Suprapubic skin (tissue), 4 donors: ENCODE measurements around the gene NSMCE3. TPM values are rescaled to one million over a fixed set of nuclear protein-coding genes. Genes with fewer than 3 reads are reported as not detected.
A peak's percentile ranks its signal among the peaks of the same experiment; 100 is the strongest.

ENCODE experiments used
- DNase-seq, 2 donors: peaks; one replicate each; pipeline ENCODE4 v3.0.0-alpha.2; 2019; ENCODE audit warnings: low spot score in 2 of 2
- H3K27ac ChIP-seq: fragments of 200-600 bp; sonication (generic); one replicate; pipeline ENCODE4 v1.5.1; 2019
- H3K27me3 ChIP-seq: fragments of 200-600 bp; sonication (generic); one replicate; pipeline ENCODE4 v1.5.1; 2019
- H3K36me3 ChIP-seq: fragments of 200-600 bp; sonication (generic); one replicate; pipeline ENCODE4 v1.5.1; 2019
- H3K4me1 ChIP-seq: fragments of 200-600 bp; sonication (generic); one replicate; pipeline ENCODE4 v1.5.1; 2019
- H3K4me3 ChIP-seq: fragments of 200-600 bp; sonication (generic); one replicate; pipeline ENCODE4 v1.5.1; 2019; ENCODE audit warnings: mild to moderate bottlenecking
- H3K9me3 ChIP-seq: fragments of 200-600 bp; sonication (generic); one replicate; pipeline ENCODE4 v1.5.1; 2019
- CTCF ChIP-seq, 2 donors: fragments of 200-600 bp in 1 of 2; fragments of 450-650 bp in 1 of 2; sonication (generic) in 1 of 2; IDR thresholded peaks; one replicate each; pipeline ENCODE4 v1.5.1; 2016 to 2019; ENCODE audit warnings: antibody characterized with exemption in 2 of 2, mild to moderate bottlenecking in 1 of 2, moderate library complexity in 1 of 2
- EP300 ChIP-seq: sonication (generic); formaldehyde crosslinking; IDR thresholded peaks from one replicate; pipeline ENCODE4 v1.6.1; 2017; ENCODE audit warnings: antibody characterized with exemption
- POLR2A ChIP-seq, 2 donors: fragments of 450-650 bp; IDR thresholded peaks; one replicate each; pipeline ENCODE4 v1.6.1; 2017; ENCODE audit warnings: antibody characterized with exemption in 2 of 2, mild to moderate bottlenecking in 2 of 2, moderate library complexity in 2 of 2
- POLR2AphosphoS5 ChIP-seq, 3 donors: sonication (generic); formaldehyde crosslinking; IDR thresholded peaks; one replicate each; pipeline ENCODE4 v1.6.1; 2017; ENCODE audit warnings: antibody characterized with exemption in 3 of 3
- WGBS: methylation state at CpG from one replicate; pipeline ENCODE4 v1.1.5; 2018; 5-methylcytosine and 5-hydroxymethylcytosine counted together
- total RNA-seq, 4 donors: library from RNA; depleted of rRNA; stranded (reverse); fragments of >200 nt; gene quantifications; one replicate each; pipeline ENCODE4 v1.1.0, GENCODE V29; 2016

NSMCE3 gene
- total RNA-seq, 4 donors from 2014 or later, result 4.5 to 7.9 (median 6.1) TPM

DNA sequence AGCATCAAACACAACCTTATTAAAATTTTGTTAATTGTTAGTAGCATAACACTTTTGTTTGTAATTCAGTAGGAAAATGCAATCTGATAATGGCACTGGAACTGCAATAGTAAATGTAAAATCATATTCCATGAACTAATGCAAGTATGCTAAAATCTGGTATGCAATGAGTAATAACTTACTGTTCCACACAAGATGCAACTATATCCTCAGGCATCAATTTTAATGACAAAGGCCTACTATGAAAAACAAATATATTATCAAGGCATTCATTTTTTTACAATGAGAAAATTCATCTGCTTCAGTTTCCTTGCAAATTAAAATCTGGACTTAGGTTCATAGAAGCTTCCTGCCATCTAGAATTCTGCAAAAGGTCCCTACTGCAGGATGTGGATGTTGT, 1.4 kb upstream of the NSMCE3 start:
- Histone ChIP-seq H3K4me1 (peaks cover 42% of the 10 kb centered on the region), H3K36me3 (no peaks in the 10 kb centered on the region), H3K9me3 (no peaks in the 10 kb centered on the region), H3K4me3 (no peak overlapping the region), H3K27me3 (no peaks in the 10 kb centered on the region), H3K27ac (no peak overlapping the region)
- TF ChIP-seq EP300 (no peak), CTCF (IDR thresholded peaks at IDR 0.05) (no peak), POLR2AphosphoS5 (IDR thresholded peaks at IDR 0.05) (no peak), POLR2A (IDR thresholded peaks at IDR 0.05) (no peak)
- DNase-seq, result no peak

DNA sequence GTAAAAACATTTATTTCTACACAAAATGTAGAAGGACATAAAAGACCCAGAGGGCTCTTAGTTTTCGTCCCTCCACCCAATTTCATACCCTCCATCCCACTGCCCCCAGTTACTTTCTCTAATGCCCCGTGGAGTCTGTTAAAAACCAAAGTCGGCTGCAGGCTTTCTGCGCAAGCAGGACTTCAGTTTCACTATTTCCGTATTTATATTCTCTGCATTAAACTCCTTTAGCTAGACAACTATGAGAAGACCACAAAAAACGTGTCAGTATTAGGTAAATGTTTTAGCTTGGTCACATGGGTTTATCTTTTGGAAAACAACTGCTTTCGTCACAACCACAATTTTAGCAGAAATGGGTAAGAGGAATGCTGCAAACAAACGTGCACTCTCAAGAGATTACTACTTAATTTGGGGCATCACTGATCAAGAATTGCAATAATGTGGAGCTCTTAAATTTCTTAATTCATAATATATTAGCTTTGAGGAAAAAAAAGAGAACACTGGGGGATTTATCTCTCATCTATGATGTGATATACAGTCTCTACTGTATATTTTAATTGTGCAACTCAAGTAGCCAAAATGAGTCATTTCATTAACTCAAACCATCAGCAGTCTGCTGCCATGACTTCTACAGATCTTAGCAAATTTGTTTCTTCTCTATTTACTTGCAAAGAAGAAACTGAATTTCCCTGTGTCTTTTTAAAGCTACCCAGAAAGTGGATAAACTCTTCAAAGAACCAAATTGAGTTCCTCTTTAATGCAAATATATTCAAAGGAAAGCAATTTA, 740 bp upstream of the NSMCE3 start:
- H3K4me1 ChIP-seq, result peaks cover 42% of the 10 kb centered on the region
- no peak for DNase-seq
- no peaks in the 10 kb centered on the region for H3K9me3 ChIP-seq
- WGBS, result under 1% methylated on average over 8 of the region's 8 CpGs
- H3K27me3 ChIP-seq, result no peaks in the 10 kb centered on the region
- TF ChIP-seq POLR2A (IDR thresholded peaks at IDR 0.05) (no peak), CTCF (IDR thresholded peaks at IDR 0.05) (no peak), POLR2AphosphoS5 (IDR thresholded peaks at IDR 0.05) (no peak), EP300 (no peak)
- H3K27ac ChIP-seq, result peak overlapping the region; percentile 90
- no peaks in the 10 kb centered on the region for H3K36me3 ChIP-seq
- H3K4me3 ChIP-seq, result peak overlapping the region; percentile 97

DNA sequence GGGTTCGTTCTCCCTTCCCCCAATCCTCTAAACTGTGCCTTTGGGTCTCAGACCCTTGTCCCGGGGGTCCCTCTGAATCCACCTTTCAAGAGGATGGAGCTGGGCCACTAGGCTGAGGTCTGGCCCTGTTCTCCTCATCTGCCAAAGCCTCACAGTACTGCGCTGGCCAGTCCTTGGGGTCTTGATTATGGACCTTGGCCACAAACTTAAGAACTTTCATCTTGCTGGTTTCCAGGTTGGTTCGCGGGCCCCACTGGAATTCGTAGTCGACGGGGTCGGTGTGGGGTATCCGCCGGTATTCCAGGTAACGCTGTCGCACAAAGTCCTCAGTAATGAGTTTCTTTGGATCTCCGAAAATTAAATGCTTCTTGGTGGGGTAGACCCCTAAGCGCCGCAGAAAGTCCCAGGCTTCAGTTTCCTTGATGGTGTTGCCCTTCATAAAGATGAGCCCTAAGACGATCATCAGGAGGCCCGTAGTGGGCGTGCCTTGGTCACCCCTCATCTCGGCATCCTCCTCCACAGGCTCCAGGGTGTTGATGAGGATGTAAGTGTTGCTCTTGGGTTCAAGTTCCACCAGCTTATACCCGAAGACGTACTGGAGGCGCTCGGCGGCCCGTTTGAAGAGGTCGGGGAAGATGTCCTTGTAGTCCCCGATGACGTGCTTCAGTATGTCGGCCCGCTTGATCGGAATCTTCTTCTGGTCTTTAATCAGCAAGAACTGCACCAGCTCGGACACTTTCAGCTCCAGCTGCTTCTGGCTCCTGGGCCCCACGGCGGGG, 727 bp downstream of the NSMCE3 start:
- Histone ChIP-seq H3K27me3 (no peaks in the 10 kb centered on the region), H3K4me1 (peaks cover 42% of the 10 kb centered on the region), H3K4me3 (peak overlapping the region; percentile 97), H3K9me3 (no peaks in the 10 kb centered on the region), H3K27ac (peak overlapping the region; percentile 90), H3K36me3 (no peaks in the 10 kb centered on the region)
- DNase-seq, result no peak
- no peak for TF ChIP-seq EP300
- TF ChIP-seq POLR2A (IDR thresholded peaks at IDR 0.05), result no peak
- WGBS, result 5% methylated on average over 18 of the region's 35 CpGs

GRCh38 chr15:29266052-29266582, 3.5 kb downstream of the NSMCE3 start:
- DNase-seq, result no peak
- 82% methylated on average over 1 of the region's 1 CpG for WGBS
- TF ChIP-seq CTCF (IDR thresholded peaks at IDR 0.05) (no peak), EP300 (no peak), POLR2A (IDR thresholded peaks at IDR 0.05) (no peak), POLR2AphosphoS5 (IDR thresholded peaks at IDR 0.05) (no peak)
- Histone ChIP-seq H3K9me3 (no peaks in the 10 kb centered on the region), H3K36me3 (no peaks in the 10 kb centered on the region), H3K4me3 (no peak overlapping the region), H3K27ac (no peak overlapping the region), H3K27me3 (no peaks in the 10 kb centered on the region), H3K4me1 (peaks cover 42% of the 10 kb centered on the region)

DNA sequence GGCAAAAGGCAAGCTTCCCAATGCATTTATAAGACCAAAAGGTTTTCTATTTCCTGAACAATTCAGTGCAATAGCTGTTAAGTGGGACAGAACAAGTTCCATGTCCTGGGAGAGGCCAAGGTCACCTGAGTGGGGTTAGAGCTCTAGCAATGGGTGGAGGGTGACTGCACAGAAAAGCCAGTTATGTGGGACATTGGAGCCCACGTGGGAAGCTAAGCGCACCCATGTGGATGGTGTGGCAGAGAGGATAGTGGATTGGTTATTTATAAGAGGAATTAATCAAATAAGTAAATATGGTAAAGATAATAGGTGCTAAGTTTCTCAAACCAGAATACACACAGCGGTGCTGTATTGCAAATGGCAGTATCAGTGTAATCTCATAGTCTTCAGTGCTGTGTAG, 6.3 kb downstream of the NSMCE3 start:
- no peak overlapping the region for H3K27ac ChIP-seq
- TF ChIP-seq EP300 (no peak), POLR2AphosphoS5 (IDR thresholded peaks at IDR 0.05) (no peak), CTCF (IDR thresholded peaks at IDR 0.05) (no peak), POLR2A (IDR thresholded peaks at IDR 0.05) (no peak)
- no peak for DNase-seq
- no peaks in the 10 kb centered on the region for H3K27me3 ChIP-seq
- H3K36me3 ChIP-seq, result no peaks in the 10 kb centered on the region
- H3K4me3 ChIP-seq, result no peak overlapping the region
- WGBS, result 91% methylated on average over 3 of the region's 3 CpGs
- H3K9me3 ChIP-seq, result no peaks in the 10 kb centered on the region
- peaks cover 20% of the 10 kb centered on the region for H3K4me1 ChIP-seq
